Fibroblast of skin of left biceps (primary cell): Measurements from ENCODE around the gene CBX8.
"Not testable (repeated sequence)": the region's sequence is repeated elsewhere in the genome, so short reads cannot be mapped to it uniquely, and the experiment has no call there.

Experiments
- DNase-seq, 2 experiments: peaks; one replicate each; pipeline ENCODE4 v3.0.0-alpha.2; 2013; ENCODE audit warnings: low read depth in 2 of 2

CBX8 gene

DNA sequence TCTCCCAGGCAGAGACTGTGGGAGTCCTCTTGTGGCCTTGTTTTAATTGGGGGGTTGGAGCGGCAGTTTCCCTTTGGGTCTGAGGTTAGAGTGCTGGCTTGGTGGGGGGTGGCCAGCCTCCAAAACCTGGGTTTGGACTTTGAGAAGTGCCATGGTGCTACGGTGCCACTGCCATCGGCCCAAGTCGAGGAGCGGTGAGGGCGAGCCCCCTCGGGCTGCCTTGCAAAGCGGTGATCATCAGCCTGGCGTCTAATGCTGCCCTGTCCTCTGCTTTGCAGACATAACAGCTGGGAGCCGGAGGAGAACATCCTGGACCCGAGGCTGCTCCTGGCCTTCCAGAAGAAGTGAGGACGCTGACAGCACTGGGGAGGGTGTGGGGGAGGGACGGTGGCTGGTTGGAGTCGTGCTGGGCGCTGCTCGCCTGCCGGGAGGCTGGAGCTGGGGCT lies 17.8 kb downstream of the CBX8 start:
- no peak for DNase-seq

- DNase-seq, result no peak
These were observed 18.3 kb downstream of the CBX8 start for GRCh38 chr17:79778504-79779083.

DNA sequence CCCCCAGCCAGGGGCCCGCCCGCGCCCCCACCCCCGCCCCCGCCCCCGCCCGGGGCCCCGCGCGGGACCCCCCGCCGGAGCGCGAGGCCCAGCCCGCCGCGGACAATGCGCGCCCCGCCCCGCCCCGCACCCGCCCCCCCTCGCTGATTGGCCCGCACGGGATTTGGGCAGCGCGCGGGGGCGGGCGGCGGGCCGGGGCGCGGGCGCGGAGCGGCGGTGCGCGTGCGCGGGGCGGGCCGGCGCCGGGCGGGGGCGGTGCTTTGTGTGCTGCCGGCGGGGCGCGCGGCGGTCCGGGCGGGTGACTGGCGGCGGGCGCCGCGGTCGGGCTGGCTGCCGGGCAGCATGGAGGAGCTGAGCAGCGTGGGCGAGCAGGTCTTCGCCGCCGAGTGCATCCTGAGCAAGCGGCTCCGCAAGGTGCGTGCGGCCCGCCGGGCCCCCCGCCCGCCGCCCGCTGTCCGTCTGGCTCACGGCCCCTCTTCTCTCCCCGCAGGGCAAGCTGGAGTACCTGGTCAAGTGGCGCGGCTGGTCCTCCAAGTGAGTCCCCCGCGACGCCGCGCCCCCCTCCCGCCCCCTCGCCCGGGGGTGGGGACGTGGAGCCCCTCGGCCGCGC lies 18.9 kb downstream of the CBX8 start, which contains the start of gene CBX2:
CBX2 (plus strand) TSS at position 255 of the 610 bp plus-strand sequence; CDS start at position 343, 88 bp downstream.
- DNase-seq, result no peak

- DNase-seq, result no peak
These were observed 19.6 kb downstream of the CBX8 start for GRCh38 chr17:79777120-79777893.

DNA sequence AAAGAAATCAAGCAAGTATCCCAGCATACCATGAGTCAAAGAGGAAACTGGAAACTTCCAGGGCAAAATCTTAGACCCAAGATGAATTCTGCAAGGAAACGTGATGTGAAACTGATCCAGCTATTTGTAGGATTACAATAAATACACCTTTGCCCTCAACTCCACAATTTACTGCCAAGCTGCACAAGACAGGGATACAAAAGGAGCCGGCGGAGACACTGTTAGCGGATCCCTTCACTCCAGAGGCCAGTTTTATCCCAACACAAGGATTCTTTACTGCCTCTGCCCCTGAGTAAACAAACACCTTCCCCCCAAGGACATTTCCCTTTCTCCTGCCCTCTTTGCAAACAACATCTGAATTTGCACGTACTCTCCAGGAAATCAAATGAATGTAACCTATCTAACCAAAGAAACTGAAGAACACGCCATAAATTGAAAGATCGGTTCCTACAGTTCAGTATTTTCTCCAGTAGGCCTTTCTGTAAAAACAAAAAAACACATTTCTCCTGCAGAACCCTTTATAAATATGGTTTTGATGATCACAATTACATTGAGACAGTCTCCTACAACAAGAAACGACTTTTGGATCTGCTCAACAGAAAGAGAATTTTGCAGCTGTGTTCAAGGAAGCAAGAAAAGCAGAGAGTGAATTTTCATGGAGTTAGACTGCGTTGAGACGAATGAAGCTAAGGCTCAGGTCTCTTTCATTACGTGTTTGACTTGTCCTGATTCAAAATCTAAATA lies 20.3 kb downstream of the CBX8 start:
- no peak for DNase-seq

DNA sequence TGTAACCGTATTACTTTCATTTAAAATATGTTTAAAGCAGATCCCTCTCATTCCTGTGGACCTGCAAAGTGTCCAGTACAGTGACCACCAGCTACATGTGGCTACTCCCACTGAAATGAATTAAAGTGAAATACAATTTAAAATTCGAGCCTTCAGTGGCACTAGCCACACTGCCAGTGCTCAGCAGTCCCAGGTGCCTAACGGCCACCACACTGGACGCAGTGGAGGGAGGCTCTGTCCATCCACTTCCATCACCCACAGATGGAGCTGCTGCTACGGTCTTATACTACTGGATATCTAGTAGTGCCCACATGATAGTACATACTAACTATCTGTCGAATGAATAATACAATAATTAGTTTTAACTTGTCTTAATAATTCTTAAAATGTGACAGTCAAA lies 21.2 kb downstream of the CBX8 start:
- DNase-seq, result no peak

DNA sequence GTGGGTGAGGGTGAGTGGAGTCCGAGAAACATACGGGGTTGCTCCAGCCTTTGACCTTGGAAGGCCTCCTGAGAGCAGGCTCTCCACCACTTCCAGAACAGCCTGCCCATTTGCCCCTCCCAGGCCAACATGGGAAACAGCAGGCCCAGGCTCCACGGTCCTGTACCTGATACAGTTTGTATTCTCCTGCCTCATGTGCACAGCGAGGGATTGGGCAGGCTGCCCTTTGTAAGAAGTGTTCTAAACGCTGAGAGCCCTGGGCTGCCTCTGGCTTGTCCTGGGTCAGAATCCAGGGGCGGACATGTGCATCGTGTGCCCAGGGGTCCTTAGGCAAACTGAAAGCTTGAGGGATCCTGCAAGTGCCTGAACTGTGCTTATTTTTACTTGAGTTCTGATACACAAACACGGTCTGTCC lies 22.3 kb downstream of the CBX8 start:
- no peak for DNase-seq

- not testable (repeated sequence) for DNase-seq
These were observed 24.2 kb downstream of the CBX8 start for GRCh38 chr17:79772726-79773125.

DNA sequence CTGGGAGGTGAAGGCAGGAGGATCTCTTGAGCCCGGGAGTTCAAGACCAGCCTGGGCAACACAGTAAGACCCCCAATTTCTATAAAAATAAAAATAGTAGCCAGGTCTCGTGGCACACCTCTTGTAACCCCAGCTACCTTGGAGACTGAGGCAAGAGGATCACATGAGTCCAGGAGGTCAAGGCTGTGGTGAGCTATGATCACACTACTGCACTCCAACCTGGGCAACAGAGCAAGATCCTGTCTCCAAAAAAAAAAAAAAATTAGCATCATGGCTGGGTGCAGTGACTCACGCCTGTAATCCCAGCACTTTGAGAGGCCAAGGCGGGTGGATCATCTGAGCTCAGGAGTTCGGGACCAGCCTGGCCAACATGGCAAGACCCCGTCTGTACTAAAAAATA lies 25.6 kb downstream of the CBX8 start:
- DNase-seq, result no peak

DNA sequence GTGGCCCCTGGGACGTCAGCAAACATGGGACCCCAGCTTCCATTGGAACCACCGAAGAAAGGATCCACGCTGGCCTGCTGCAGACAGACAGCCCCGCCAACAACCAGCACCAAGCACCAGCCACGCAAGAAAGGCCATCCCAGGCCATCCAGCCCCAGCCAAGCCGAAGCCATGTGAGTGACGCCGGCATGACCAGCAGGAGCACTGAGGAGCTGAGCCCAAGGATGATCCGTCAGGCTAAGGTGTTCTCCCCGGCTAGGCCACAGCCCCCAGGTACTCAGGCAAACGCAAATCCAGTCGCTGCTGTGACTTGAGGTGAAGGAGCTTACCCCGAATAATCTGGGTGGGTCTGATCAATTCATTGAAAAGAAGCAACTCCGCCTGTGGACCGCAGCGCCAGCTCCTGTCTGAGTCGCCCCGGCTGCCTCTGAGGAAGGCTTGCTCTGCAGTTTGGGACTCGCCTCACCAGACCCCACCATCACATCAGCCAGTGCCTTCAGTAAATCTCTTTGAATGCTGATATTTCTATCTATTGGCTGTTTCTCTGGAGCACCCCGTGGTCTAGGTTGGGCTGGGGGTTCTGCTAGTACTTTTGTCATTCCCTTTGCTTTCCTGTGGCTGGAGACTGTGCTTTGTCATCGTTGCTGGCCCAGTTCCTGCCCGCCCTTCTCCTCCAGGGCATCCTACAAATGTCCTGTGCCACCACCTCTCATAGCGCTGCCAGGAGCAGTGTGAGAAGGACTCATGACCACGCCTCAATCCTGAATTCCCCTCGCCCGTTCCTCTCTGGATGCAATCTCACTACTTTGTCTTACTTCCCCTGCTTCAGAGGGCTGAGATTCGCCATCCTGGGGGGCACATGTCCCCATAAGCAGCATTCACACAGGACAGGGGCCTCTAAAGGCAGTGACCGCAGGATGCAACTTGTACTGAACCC lies 27.0 kb downstream of the CBX8 start:
- DNase-seq, result no peak

DNA sequence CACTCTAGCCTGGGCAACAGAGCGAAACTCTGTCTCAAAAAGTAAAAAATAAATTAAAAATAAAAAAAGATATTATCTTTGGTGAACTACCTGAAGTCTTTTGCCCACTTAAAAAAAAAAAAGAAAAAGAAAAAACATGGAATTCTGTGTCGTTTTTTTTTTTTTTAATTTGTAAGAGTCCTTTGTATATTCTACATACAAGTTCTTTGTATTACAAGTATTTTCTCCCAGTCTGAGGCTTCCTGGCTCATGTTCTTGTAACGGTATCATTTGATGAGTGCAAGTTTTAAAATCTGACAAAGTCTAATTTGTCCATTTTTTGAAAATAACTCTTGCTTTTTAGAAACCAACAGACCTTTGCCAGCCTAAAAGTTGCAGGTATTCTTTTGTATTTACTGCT lies 31.2 kb downstream of the CBX8 start:
- no peak for DNase-seq

- DNase-seq, result no peak
These were observed 34.8 kb downstream of the CBX8 start for GRCh38 chr17:79761894-79762589.

GRCh38 chr17:79760197-79760906 lies 36.5 kb downstream of the CBX8 start:
- no peak for DNase-seq

- DNase-seq, result no peak
These were observed 38.6 kb downstream of the CBX8 start for GRCh38 chr17:79758271-79758670.

- no peak for DNase-seq
These were observed 39.6 kb downstream of the CBX8 start for GRCh38 chr17:79757140-79757745.

GRCh38 chr17:79755591-79755990 lies 41.3 kb downstream of the CBX8 start:
- no peak for DNase-seq

DNA sequence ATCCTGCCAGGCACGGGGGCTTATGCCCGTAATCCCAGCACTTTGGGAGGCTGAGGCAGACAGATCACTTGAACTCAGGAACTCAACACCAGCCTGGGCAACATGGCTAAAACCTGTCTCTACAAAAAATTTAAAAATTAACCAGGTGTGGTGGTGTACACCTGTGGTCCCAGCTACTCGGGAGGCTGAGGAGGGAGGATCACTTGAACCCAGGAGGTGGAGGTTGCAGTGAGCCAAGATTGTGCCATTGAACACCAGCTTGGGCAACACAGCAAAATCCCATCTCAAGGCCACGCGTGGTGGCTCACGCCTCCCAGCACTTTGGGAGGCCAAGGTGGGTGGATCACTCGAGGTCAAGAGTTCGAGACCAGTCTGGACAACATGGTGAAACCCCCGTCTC lies 42.0 kb downstream of the CBX8 start:
- DNase-seq, result not testable (repeated sequence)

DNA sequence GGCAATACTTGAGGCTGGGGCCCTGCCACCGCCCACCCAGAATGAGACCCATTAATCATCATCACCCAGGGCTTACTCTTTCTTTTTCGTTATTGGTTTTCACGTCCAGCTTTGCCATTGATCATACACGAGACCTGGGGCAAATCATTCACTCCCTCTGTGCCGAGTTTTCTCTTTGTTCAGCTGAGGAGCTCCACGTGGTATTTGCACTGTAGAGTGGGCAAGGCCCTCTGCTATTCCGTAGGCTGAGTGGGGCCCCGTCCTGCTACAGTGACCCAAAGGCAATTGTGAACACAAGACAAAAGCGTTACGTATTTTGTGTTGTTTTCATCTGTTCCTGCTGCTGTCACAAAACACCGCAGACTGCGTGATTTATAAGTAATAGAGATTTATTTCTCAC lies 42.5 kb downstream of the CBX8 start:
- no peak for DNase-seq

- no peak for DNase-seq
These were observed 44.7 kb downstream of the CBX8 start for GRCh38 chr17:79752175-79752574.
